Lower leg skin (tissue), 3 donors: ENCODE measurements around the gene PNKD.

Source experiments
- CTCF ChIP-seq, 3 donors: fragments of 450-650 bp; IDR thresholded peaks; one replicate each; pipeline ENCODE4 v1.5.1; 2016; ENCODE audit warnings: antibody characterized with exemption in 3 of 3, mild to moderate bottlenecking in 3 of 3, moderate library complexity in 2 of 3
- POLR2A ChIP-seq, 2 donors: fragments of 450-650 bp; IDR thresholded peaks; one replicate each; pipeline ENCODE4 v1.6.1; 2016 to 2017; ENCODE audit warnings: antibody characterized with exemption in 2 of 2, mild to moderate bottlenecking in 1 of 2, moderate library complexity in 1 of 2

- TF ChIP-seq POLR2A (IDR thresholded peaks at IDR 0.05): no peak
- TF ChIP-seq CTCF (IDR thresholded peaks at IDR 0.05): no peak
These were observed 12.8 kb upstream of the PNKD start for GRCh38 chr2:218257390-218257981.
